HG03432 (cell line): ENCODE data around the gene RPS27.
"Not testable (repeated sequence)": the region's sequence is repeated elsewhere in the genome, so short reads cannot be mapped to it uniquely, and the experiment has no call there.

Experiments used
- ATAC-seq: cut with Tn5 transposase; IDR thresholded peaks from one replicate; pipeline ENCODE4 v1.9.1; 2021; ENCODE audit warnings: mild to moderate bottlenecking, moderate library complexity; ENCODE audit not compliant: unreplicated experiment

The RPS27 gene

GRCh38 chr1:153985341-153985912 is 5.1 kb upstream of the RPS27 start:
- ATAC-seq = no peak

DNA sequence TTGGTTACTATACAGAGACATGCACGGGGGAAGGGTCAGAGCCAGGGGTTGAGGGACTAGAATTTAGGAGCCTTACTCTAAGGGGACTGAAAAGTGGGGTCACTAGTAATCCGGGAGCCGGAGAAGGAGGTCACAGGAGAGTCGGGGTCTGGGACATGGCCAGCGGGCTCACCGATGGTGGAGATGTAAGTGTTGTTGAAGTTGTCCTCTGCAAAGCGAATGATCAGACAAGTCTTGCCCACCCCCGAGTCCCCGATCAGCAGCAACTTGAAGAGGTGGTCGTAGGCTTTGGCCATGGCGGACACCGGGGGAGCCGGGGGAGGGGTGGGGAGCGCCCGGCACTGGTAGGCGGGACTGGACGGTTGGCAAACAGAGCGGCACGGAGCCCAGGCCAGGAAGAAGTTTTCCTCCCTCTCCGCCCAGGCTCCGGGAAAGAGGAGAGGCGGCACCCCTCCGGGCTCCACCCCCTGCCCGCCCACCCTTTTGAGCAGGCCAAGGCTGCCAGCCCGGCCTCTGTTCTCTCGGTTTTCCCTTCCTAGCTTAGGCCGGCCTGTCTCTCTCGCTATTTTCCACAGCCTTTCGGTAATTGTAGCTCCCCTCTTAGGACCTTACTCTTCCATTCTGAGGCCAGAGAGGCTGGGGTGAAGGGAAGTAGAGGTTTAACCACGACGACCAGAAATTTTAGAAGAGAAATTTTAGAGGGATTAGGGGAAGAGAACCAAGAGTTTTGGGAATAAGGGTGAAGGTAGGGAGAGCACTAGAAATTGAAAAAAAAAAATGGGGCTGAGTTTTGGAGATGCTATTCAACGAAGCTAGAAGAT is 4.4 kb upstream of the RPS27 start, which contains the start of gene RAB13:
Gene RAB13, minus strand, starts transcription at position 399 of the 821 bp plus-strand sequence. Its CDS starts 103 bp downstream, at position 296.
- no peak for ATAC-seq

DNA sequence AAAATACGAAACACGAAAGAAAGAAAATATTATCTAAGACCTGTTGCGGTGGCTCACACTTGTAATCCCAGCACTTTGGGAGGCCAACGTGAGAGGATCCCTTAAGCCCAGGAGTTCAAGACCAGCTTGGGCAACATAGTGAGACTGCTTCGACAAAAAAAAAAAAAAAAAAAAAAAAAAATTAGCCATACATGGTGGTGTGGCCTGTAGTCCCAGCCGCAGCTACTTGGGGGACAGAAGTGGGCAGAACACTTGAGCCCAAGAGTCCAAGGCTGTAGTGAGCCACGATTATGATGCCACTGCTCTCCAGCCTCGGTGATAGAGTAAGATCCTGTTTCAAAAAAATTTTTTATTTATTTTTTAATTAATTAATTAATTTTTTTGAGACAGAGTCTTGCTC is 2.9 kb upstream of the RPS27 start:
- no peak for ATAC-seq

- no peak for ATAC-seq
Measured at GRCh38 chr1:153991151-153991630, 629 bp downstream of the RPS27 start.

DNA sequence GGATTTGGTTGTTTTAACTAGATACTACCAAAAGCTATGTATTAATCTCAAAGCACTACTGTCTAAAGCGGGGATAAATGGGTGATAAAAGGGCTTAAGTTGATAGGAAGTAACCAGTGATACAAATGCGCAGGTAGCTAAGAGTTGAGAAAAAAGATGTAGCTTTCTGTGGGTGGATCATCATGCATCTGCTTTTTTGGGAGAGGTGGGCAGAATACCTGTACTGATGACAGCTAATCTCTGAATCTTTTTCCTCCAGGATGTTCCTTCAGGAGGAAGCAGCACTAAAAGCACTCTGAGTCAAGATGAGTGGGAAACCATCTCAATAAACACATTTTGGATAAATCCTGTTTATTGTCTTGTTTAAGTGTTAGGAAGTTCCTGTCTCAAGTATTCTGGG is 1.2 kb downstream of the RPS27 start:
- no peak for ATAC-seq

- ATAC-seq = no peak
Measured at GRCh38 chr1:153995202-153995601, 4.6 kb downstream of the RPS27 start.

DNA sequence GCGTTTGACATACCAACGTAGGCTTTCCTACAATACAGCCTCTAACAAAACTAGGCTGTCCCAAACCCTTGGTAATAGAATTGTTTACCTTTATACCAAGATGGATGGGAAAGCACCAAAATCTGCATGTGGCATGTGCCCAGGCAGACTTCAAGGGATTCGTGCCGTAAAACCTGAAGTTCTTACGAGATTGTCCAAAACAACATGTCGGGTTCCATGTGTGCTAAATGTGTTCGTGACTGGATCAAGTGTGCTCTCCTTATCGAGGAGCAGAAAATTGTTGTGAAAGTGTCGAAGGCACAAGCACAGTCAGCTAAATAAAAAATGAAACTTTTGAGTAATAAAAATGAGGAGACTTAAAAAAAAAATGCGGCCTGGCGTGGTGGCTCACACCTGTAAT is 5.1 kb downstream of the RPS27 start:
- no peak for ATAC-seq

DNA sequence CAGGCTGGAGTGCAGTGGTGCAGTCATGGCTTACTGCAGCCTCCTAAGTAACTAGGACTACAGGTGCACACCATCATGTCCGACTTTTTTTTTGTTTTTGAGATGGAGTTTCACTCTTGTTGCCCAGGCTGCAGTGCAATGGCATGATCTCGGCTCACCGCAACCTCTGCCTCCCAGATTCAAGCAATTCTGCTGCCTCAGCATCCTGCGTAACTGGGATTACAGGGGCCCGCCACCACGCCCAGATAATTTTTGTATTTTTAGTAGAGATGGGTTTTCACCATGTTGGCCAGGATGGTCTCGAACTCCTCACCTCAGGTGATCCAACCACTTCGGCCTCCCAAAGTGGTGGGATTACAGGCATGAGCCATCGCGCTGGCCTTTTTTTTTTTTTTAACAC is 6.3 kb downstream of the RPS27 start:
- ATAC-seq = not testable (repeated sequence)

GRCh38 chr1:154000420-154000819 is 9.9 kb downstream of the RPS27 start:
- ATAC-seq = no peak

GRCh38 chr1:154006136-154006535 is 15.6 kb downstream of the RPS27 start:
- ATAC-seq = no peak

GRCh38 chr1:154012129-154012528 is 21.6 kb downstream of the RPS27 start:
- no peak for ATAC-seq

GRCh38 chr1:154012543-154012942 is 22.0 kb downstream of the RPS27 start:
- ATAC-seq = not testable (repeated sequence)

- no peak for ATAC-seq
Measured at GRCh38 chr1:154014154-154014907, 23.8 kb downstream of the RPS27 start.

DNA sequence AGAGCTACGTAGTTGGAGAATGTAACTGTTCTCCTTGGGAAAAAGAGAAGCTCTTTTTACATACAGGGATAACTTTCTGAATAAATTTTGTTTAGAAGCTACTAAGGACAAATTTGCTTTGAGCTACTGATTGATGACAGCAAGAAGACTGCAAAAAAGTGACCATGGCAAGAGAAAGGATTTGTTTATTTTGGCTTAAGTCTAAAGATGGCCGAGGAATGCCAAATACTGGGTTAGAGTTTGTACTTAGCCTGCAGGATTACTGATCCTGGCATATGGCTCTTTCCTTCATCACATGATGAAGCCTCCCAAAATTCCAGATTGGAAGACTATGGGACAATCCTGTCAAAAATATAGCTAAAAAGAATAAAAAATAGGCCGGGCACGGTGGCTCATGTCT is 28.7 kb downstream of the RPS27 start:
- no peak for ATAC-seq

DNA sequence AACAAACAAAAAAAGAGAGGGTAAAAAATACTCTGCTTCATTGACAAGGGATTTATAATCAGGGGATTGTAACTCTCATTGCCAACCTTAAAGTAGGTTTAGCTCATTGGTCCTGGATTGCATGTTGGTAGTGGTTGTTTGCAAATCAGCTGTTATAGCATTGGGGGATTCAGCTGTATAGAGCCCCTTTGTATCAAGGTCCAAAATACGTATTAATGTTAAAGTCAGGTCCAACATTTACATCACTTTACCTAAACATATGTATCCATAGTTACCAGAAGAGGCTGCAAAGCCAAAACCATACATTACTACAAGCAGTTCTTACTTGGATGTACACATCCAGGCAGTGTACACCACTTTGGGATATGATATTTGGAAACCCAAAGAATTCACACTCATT is 29.4 kb downstream of the RPS27 start:
- ATAC-seq = no peak

DNA sequence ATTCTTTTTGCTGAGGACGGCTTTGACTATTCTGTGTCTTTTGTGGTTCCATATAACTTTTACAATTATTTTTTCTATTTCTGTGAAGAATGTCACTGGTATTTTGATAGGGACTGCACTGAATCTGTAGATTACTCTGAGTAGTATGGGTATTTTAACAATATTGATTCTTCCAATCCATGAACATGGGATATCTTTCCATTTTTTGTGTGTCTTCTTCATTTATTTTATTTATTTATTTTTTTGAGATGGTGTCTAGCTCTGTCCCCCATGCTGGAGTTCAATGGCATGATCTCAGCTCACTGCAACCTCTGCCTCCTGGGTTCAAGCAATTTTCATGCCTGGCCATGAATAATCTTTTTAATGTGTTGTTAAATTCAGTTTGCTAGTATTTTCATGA is 43.1 kb downstream of the RPS27 start:
- not testable (repeated sequence) for ATAC-seq
